Spinal cord (tissue), 10 donors: Measurements from ENCODE around the gene QPCT. TPM values are rescaled to one million over a fixed set of nuclear protein-coding genes. Genes with fewer than 3 reads are reported as not detected.
"Not testable (repeated sequence)": the region's sequence is repeated elsewhere in the genome, so short reads cannot be mapped to it uniquely, and the experiment has no call there.

Source experiments
- DNase-seq, 6 donors: peaks; one replicate each; pipeline versions ENCODE4 v3.0.0 to v3.0.0-alpha.2; 2013 to 2015; ENCODE audit warnings: low spot score in 6 of 6, low read depth in 4 of 6
- H3K27ac ChIP-seq: one replicate; pipeline ENCODE4 v1.5.1; 2013; ENCODE audit warnings: low read depth, low read length, control low read depth
- H3K27me3 ChIP-seq: one replicate; pipeline ENCODE4 v1.6.1; 2013; ENCODE audit warnings: low read length; ENCODE audit not compliant: control insufficient read depth, insufficient read depth
- H3K36me3 ChIP-seq: one replicate; pipeline ENCODE4 v1.6.1; 2013; ENCODE audit warnings: low read length; ENCODE audit not compliant: control insufficient read depth, insufficient read depth
- H3K4me1 ChIP-seq: one replicate; pipeline ENCODE4 v1.6.1; 2013; ENCODE audit warnings: low read length; ENCODE audit not compliant: control insufficient read depth, insufficient read depth
- H3K4me3 ChIP-seq: one replicate; pipeline ENCODE4 v1.5.1; 2013; ENCODE audit warnings: low read depth, low read length, control low read depth
- H3K9me3 ChIP-seq: one replicate; pipeline ENCODE4 v1.6.1; 2013; ENCODE audit warnings: low read length; ENCODE audit not compliant: control insufficient read depth, insufficient read depth
- WGBS: methylation state at CpG from one replicate; pipeline ENCODE4 v1.1.5; 2013; ENCODE audit warnings: missing lambda C conversion rate; ENCODE audit not compliant: insufficient coverage; 5-methylcytosine and 5-hydroxymethylcytosine counted together
- polyA plus RNA-seq, 2 donors: library from polyadenylated mRNA; unstranded; fragments of 120-200 nt; gene quantifications; one replicate each; pipeline ENCODE4 v1.2.1, GENCODE V29; 2013; ENCODE audit not compliant: insufficient read length in 2 of 2
- total RNA-seq, 2 donors: library from RNA; depleted of rRNA in 1 of 2; stranded (reverse); fragments of 120-200 nt in 1 of 2; fragments of >200 nt in 1 of 2; gene quantifications; one replicate each; pipeline versions ENCODE4 v1.2.3 to v1.2.4, GENCODE V29; 2013 to 2014
- donor health status: healthy.

QPCT gene
- total and polyA plus RNA-seq, 4 donors = 10.4 to 26.5 (median 25.8) TPM

- H3K4me3 ChIP-seq, H3K4me1 ChIP-seq, H3K27ac ChIP-seq, H3K27me3 ChIP-seq, H3K36me3 ChIP-seq, DNase-seq, H3K9me3 ChIP-seq: not testable (repeated sequence)
- WGBS = 80% methylated on average over 1 of the region's 4 CpGs
Measured at GRCh38 chr2:37380787-37381186, 36.4 kb downstream of the QPCT start.

GRCh38 chr2:37384261-37384660 lies 39.8 kb downstream of the QPCT start:
- H3K4me3 ChIP-seq, H3K4me1 ChIP-seq, H3K27ac ChIP-seq, H3K36me3 ChIP-seq, H3K9me3 ChIP-seq, DNase-seq, H3K27me3 ChIP-seq: not testable (repeated sequence)
- 95% methylated on average over 4 of the region's 4 CpGs for WGBS

GRCh38 chr2:37387148-37387835 lies 42.9 kb downstream of the QPCT start:
- H3K36me3 ChIP-seq = no peaks in the 10 kb centered on the region
- H3K27me3 ChIP-seq = no peaks in the 10 kb centered on the region
- no peaks in the 10 kb centered on the region for H3K9me3 ChIP-seq
- no peak for DNase-seq
- H3K4me1 ChIP-seq = no peaks in the 10 kb centered on the region
- 93% methylated on average over 2 of the region's 5 CpGs for WGBS
- no peak overlapping the region for H3K27ac ChIP-seq
- no peak overlapping the region for H3K4me3 ChIP-seq

GRCh38 chr2:37388074-37388473 lies 43.6 kb downstream of the QPCT start:
- Histone ChIP-seq H3K9me3 (no peaks in the 10 kb centered on the region), H3K27ac (no peak overlapping the region), H3K27me3 (no peaks in the 10 kb centered on the region), H3K36me3 (no peaks in the 10 kb centered on the region), H3K4me1 (no peaks in the 10 kb centered on the region), H3K4me3 (no peak overlapping the region)
- 100% methylated on average over 2 of the region's 2 CpGs for WGBS
- no peak for DNase-seq

- no peaks in the 10 kb centered on the region for H3K9me3 ChIP-seq
- DNase-seq = no peak
- H3K4me1 ChIP-seq = no peaks in the 10 kb centered on the region
- H3K27me3 ChIP-seq = no peaks in the 10 kb centered on the region
- H3K4me3 ChIP-seq = no peak overlapping the region
- no peak overlapping the region for H3K27ac ChIP-seq
- no peaks in the 10 kb centered on the region for H3K36me3 ChIP-seq
Measured at GRCh38 chr2:37389395-37389794, 45.0 kb downstream of the QPCT start.

- no peaks in the 10 kb centered on the region for H3K36me3 ChIP-seq
- no peak overlapping the region for H3K27ac ChIP-seq
- no peaks in the 10 kb centered on the region for H3K27me3 ChIP-seq
- no peaks in the 10 kb centered on the region for H3K4me1 ChIP-seq
- 93% methylated on average over 2 of the region's 5 CpGs for whole genome bisulfite sequencing
- DNase-seq = no peak
- H3K4me3 ChIP-seq = no peak overlapping the region
- H3K9me3 ChIP-seq = no peaks in the 10 kb centered on the region
Measured at GRCh38 chr2:37389989-37390765, 45.7 kb downstream of the QPCT start.

GRCh38 chr2:37390777-37391176 lies 46.3 kb downstream of the QPCT start:
- Histone ChIP-seq H3K4me1 (no peaks in the 10 kb centered on the region), H3K9me3 (no peaks in the 10 kb centered on the region), H3K4me3 (no peak overlapping the region), H3K27ac (no peak overlapping the region), H3K36me3 (no peaks in the 10 kb centered on the region), H3K27me3 (no peaks in the 10 kb centered on the region)
- WGBS = no CpG with 5 or more reads among the region's 2 CpGs
- DNase-seq = no peak

GRCh38 chr2:37391711-37392110 lies 47.3 kb downstream of the QPCT start:
- H3K27ac ChIP-seq = no peak overlapping the region
- H3K27me3 ChIP-seq = no peaks in the 10 kb centered on the region
- no peaks in the 10 kb centered on the region for H3K4me1 ChIP-seq
- no peak overlapping the region for H3K4me3 ChIP-seq
- DNase-seq = no peak
- H3K9me3 ChIP-seq = no peaks in the 10 kb centered on the region
- no peaks in the 10 kb centered on the region for H3K36me3 ChIP-seq
- 97% methylated on average over 6 of the region's 8 CpGs for WGBS

- Histone ChIP-seq H3K27me3 (no peaks in the 10 kb centered on the region), H3K4me3 (no peak overlapping the region), H3K36me3 (no peaks in the 10 kb centered on the region), H3K4me1 (no peaks in the 10 kb centered on the region), H3K27ac (no peak overlapping the region), H3K9me3 (no peaks in the 10 kb centered on the region)
- 100% methylated on average over 1 of the region's 2 CpGs for WGBS
- no peak for DNase-seq
Measured at GRCh38 chr2:37392428-37392827, 48.0 kb downstream of the QPCT start.

- Histone ChIP-seq H3K4me1 (no peaks in the 10 kb centered on the region), H3K27me3 (no peaks in the 10 kb centered on the region), H3K27ac (no peak overlapping the region), H3K36me3 (no peaks in the 10 kb centered on the region), H3K9me3 (no peaks in the 10 kb centered on the region), H3K4me3 (no peak overlapping the region)
- no CpG with 5 or more reads among the region's 1 CpG for WGBS
- DNase-seq = no peak
Measured at GRCh38 chr2:37394263-37394662, 49.8 kb downstream of the QPCT start.
